Right atrium auricular region (tissue), 2 donors: ENCODE measurements around the gene SMC3. TPM values are rescaled to one million over a fixed set of nuclear protein-coding genes. Genes with fewer than 3 reads are reported as not detected.
"Not testable (repeated sequence)": the region's sequence is repeated elsewhere in the genome, so short reads cannot be mapped to it uniquely, and the experiment has no call there.

Experiments
- DNase-seq: peaks from one replicate; pipeline ENCODE4 v3.0.0-alpha.2; 2019; ENCODE audit warnings: low spot score
- H3K27ac ChIP-seq, 2 donors: fragments of 200-600 bp; sonication (generic); 1 replicate in 1 of 2; 2 replicates in 1 of 2; pipeline ENCODE4 v1.5.1; 2016 to 2019
- H3K27me3 ChIP-seq, 2 donors: fragments of 200-600 bp; sonication (generic); one replicate each; pipeline versions ENCODE4 v1.5.1 to v1.6.0; 2017 to 2019
- H3K36me3 ChIP-seq: fragments of 200-600 bp; sonication (generic); one replicate; pipeline ENCODE4 v1.5.1; 2016
- H3K4me1 ChIP-seq, 2 donors: fragments of 200-600 bp; sonication (generic); one replicate each; pipeline versions ENCODE4 v1.5.1 to v1.6.0; 2017 to 2019
- H3K4me3 ChIP-seq, 2 donors: fragments of 200-600 bp; sonication (generic); 1 replicate in 1 of 2; 2 replicates in 1 of 2; pipeline ENCODE4 v1.5.1; 2017 to 2019; ENCODE audit warnings: mild to moderate bottlenecking in 1 of 2, moderate library complexity in 1 of 2
- H3K9me3 ChIP-seq, 2 donors: fragments of 200-600 bp; sonication (generic); one replicate each; pipeline ENCODE4 v1.5.1; 2019
- total RNA-seq, 2 donors: library from RNA; depleted of rRNA; stranded (reverse); fragments of >200 nt; gene quantifications; one replicate each; pipeline ENCODE4 v1.1.0, GENCODE V29; 2016
- TF ChIP-seq, protein P1 (sequence below), 2 donors: fragments of 200-600 bp; sonication (generic); IDR thresholded peaks; one replicate each; pipeline ENCODE4 v1.5.1; 2019; ENCODE audit warnings: antibody characterized with exemption in 2 of 2

SMC3 gene
- total RNA-seq, 2 donors from 2014 or later, result 18.1 to 18.3 TPM

DNA sequence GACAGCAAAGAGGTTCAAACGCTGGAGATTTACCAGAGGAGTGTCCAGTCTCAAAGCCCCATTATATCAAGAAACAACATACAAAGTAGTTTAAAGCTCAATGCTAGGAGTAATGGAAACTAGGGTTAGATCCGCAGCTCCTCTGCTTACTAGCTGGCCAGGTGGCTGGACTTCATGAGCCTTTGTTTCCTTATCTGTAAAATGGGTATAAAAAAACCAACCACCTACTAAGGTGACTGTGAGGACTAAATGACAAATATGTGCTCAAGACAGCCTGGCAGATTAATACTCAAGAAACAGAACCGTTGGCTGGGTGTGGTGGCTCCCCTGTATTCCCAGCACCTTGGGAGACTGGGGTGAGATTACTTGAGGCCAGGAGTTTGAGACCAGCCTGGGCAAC is 70.8 kb downstream of the SMC3 start:
- H3K36me3 ChIP-seq, result no peaks in the 10 kb centered on the region
- H3K4me3 ChIP-seq, result no peak overlapping the region
- no peaks in the 10 kb centered on the region for H3K27me3 ChIP-seq
- TF ChIP-seq, protein P1, sequence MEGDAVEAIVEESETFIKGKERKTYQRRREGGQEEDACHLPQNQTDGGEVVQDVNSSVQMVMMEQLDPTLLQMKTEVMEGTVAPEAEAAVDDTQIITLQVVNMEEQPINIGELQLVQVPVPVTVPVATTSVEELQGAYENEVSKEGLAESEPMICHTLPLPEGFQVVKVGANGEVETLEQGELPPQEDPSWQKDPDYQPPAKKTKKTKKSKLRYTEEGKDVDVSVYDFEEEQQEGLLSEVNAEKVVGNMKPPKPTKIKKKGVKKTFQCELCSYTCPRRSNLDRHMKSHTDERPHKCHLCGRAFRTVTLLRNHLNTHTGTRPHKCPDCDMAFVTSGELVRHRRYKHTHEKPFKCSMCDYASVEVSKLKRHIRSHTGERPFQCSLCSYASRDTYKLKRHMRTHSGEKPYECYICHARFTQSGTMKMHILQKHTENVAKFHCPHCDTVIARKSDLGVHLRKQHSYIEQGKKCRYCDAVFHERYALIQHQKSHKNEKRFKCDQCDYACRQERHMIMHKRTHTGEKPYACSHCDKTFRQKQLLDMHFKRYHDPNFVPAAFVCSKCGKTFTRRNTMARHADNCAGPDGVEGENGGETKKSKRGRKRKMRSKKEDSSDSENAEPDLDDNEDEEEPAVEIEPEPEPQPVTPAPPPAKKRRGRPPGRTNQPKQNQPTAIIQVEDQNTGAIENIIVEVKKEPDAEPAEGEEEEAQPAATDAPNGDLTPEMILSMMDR (IDR thresholded peaks at IDR 0.05), result no peak
- DNase-seq, result no peak
- peak overlapping the region; percentile 82 to 91 for H3K27ac ChIP-seq
- peaks cover 0 to 36% of the 10 kb centered on the region in 2 donors for H3K4me1 ChIP-seq
- no peaks in the 10 kb centered on the region for H3K9me3 ChIP-seq

- peak overlapping the region in 1 of 2 donors; percentile 97 for H3K27ac ChIP-seq
- DNase-seq, H3K9me3 ChIP-seq, H3K36me3 ChIP-seq, H3K27me3 ChIP-seq, H3K4me3 ChIP-seq: not testable (repeated sequence)
- peaks cover 0 to 44% of the 10 kb centered on the region in 2 donors for H3K4me1 ChIP-seq
Measured at GRCh38 chr10:110639046-110639445, 71.6 kb downstream of the SMC3 start.

- H3K27me3 ChIP-seq, H3K4me3 ChIP-seq: not testable (repeated sequence)
- peaks cover 0 to 52% of the 10 kb centered on the region in 2 donors for H3K4me1 ChIP-seq
Measured at GRCh38 chr10:110639858-110640257, 72.4 kb downstream of the SMC3 start.

GRCh38 chr10:110641256-110641655 is 73.8 kb downstream of the SMC3 start:
- Histone ChIP-seq H3K4me3 (no peak overlapping the region), H3K27me3 (no peaks in the 10 kb centered on the region), H3K27ac (peak overlapping the region; percentile 85 to 97), H3K4me1 (peaks cover 0 to 48% of the 10 kb centered on the region in 2 donors), H3K36me3 (no peaks in the 10 kb centered on the region), H3K9me3 (no peaks in the 10 kb centered on the region)
- no peak for DNase-seq
- TF ChIP-seq, protein P1 (IDR thresholded peaks at IDR 0.05), result no peak

More at GRCh38 chr10:110639858-110640257, 72.4 kb downstream of the SMC3 start:
- H3K27ac ChIP-seq, result peak overlapping the region in 1 of 2 donors; percentile 97
- not testable (repeated sequence) for H3K9me3 ChIP-seq, H3K36me3 ChIP-seq, DNase-seq

- Histone ChIP-seq H3K27ac (peak overlapping the region; percentile 85 to 97), H3K4me1 (peaks cover 0 to 37% of the 10 kb centered on the region in 2 donors), H3K4me3 (peak overlapping the region; percentile 65 to 75), H3K9me3 (no peaks in the 10 kb centered on the region), H3K36me3 (no peaks in the 10 kb centered on the region), H3K27me3 (no peaks in the 10 kb centered on the region)
- no peak for DNase-seq
- TF ChIP-seq, protein P1 (IDR thresholded peaks at IDR 0.05), result no peak
Measured at GRCh38 chr10:110642204-110643034, 74.9 kb downstream of the SMC3 start.

- peak overlapping the region; percentile 85 to 97 for H3K27ac ChIP-seq
- H3K9me3 ChIP-seq, result no peaks in the 10 kb centered on the region
- TF ChIP-seq, protein P1 (IDR thresholded peaks at IDR 0.05), result no peak
- no peaks in the 10 kb centered on the region for H3K27me3 ChIP-seq
- peak overlapping the region; percentile 65 to 75 for H3K4me3 ChIP-seq
- H3K36me3 ChIP-seq, result no peaks in the 10 kb centered on the region
- DNase-seq, result no peak
- peaks cover 0 to 32% of the 10 kb centered on the region in 2 donors for H3K4me1 ChIP-seq
Measured at GRCh38 chr10:110643035-110643652, 75.6 kb downstream of the SMC3 start.
